GM23338 (cell line): Measurements from ENCODE around the gene TOMM40. TPM values are rescaled to one million over a fixed set of nuclear protein-coding genes. Genes with fewer than 3 reads are reported as not detected.

Source experiments
- ATAC-seq: fragments of 200-7000 bp; cut with Tn5 transposase; 3 replicates; pipeline ENCODE4 v1.9.1; 2020
- DNase-seq: peaks from one replicate; pipeline ENCODE4 v3.0.0-alpha.2; 2015; ENCODE audit warnings: low spot score
- H2AFZ ChIP-seq: fragments of 200-600 bp; sonication (generic); 2 replicates; pipeline ENCODE4 v1.8.0; 2016; ENCODE audit warnings: antibody characterized with exemption, mild to moderate bottlenecking, moderate library complexity
- H3F3A ChIP-seq: fragments of 200-600 bp; sonication (generic); replicated peaks from 2 replicates; pipeline ENCODE4 v1.8.0; 2017; ENCODE audit warnings: antibody characterized with exemption, mixed run types, low read depth
- H3K27ac ChIP-seq: fragments of 200-600 bp; sonication (generic); 2 replicates; pipeline ENCODE4 v1.6.1; 2016; ENCODE audit warnings: low read depth
- H3K27me3 ChIP-seq: fragments of 200-600 bp; sonication (generic); 2 replicates; pipeline ENCODE4 v1.8.0; 2016; ENCODE audit warnings: mild to moderate bottlenecking, mixed run types, moderate library complexity; ENCODE audit not compliant: insufficient read depth
- H3K36me3 ChIP-seq: fragments of 200-600 bp; sonication (generic); 2 replicates; pipeline ENCODE4 v1.8.0; 2016; ENCODE audit warnings: mild to moderate bottlenecking; ENCODE audit not compliant: insufficient read depth
- H3K4me1 ChIP-seq: fragments of 200-600 bp; sonication (generic); 2 replicates; pipeline ENCODE4 v1.8.0; 2016; ENCODE audit warnings: mild to moderate bottlenecking, moderate library complexity; ENCODE audit not compliant: insufficient read depth
- H3K4me2 ChIP-seq: fragments of 200-600 bp; sonication (generic); 2 replicates; pipeline ENCODE4 v1.7.1; 2017; ENCODE audit warnings: mixed run types
- H3K4me3 ChIP-seq: fragments of 200-600 bp; sonication (generic); 2 replicates; pipeline ENCODE4 v1.6.1; 2016; ENCODE audit warnings: mixed run types
- H3K79me2 ChIP-seq: fragments of 200-600 bp; sonication (generic); replicated peaks from 2 replicates; pipeline ENCODE4 v1.8.0; 2017; ENCODE audit warnings: mild to moderate bottlenecking; ENCODE audit not compliant: insufficient read depth
- H3K9me2 ChIP-seq: fragments of 200-600 bp; sonication (generic); 2 replicates; pipeline ENCODE4 v1.8.0; 2017; ENCODE audit not compliant: insufficient read depth
- H4K20me1 ChIP-seq: fragments of 200-600 bp; sonication (generic); replicated peaks from 2 replicates; pipeline ENCODE4 v1.8.0; 2017; ENCODE audit warnings: mild to moderate bottlenecking; ENCODE audit not compliant: insufficient read depth
- H3K27ac Mint-ChIP-seq: 2 replicates; pipeline ENCODE4 v1.8.0; 2020; ENCODE audit warnings: inconsistent platforms, mild to moderate bottlenecking, moderate library complexity, mixed read lengths
- H3K27me3 Mint-ChIP-seq: 3 replicates; pipeline ENCODE4 v1.8.0; 2022; ENCODE audit warnings: low read depth, mild to moderate bottlenecking, moderate library complexity, mixed read lengths, inconsistent platforms; ENCODE audit not compliant: insufficient read depth, poor library complexity
- H3K36me3 Mint-ChIP-seq: 3 replicates; pipeline ENCODE4 v1.8.0; 2021; ENCODE audit warnings: low read depth, mild to moderate bottlenecking, inconsistent platforms, moderate library complexity, mixed read lengths
- H3K4me1 Mint-ChIP-seq: 3 replicates; pipeline ENCODE4 v1.8.0; 2020; ENCODE audit warnings: mild to moderate bottlenecking, inconsistent platforms, mixed read lengths
- H3K4me3 Mint-ChIP-seq: 3 replicates; pipeline ENCODE4 v1.8.0; 2021; ENCODE audit warnings: moderate library complexity, mild to moderate bottlenecking, inconsistent platforms, mixed read lengths
- H3K9me3 Mint-ChIP-seq: 3 replicates; pipeline ENCODE4 v1.8.0; 2020; ENCODE audit warnings: moderate library complexity, mild to moderate bottlenecking, inconsistent platforms, mixed read lengths
- CREB1 ChIP-seq: fragments of 250-450 bp; sonication (Bioruptor Pico); IDR thresholded peaks from 2 replicates; pipeline ENCODE4 v1.5.0; 2020; ENCODE audit warnings: low read depth, mild to moderate bottlenecking, moderate library complexity
- EZH2 ChIP-seq: fragments of 200-600 bp; sonication (generic); IDR thresholded peaks from one replicate; pipeline ENCODE4 v1.8.0; 2017; ENCODE audit warnings: antibody characterized with exemption, mild to moderate bottlenecking, low read depth; ENCODE audit not compliant: unreplicated experiment
- JUNB ChIP-seq: IDR thresholded peaks from one replicate; pipeline ENCODE4 v1.6.1; 2016; ENCODE audit warnings: antibody characterized with exemption; ENCODE audit not compliant: unreplicated experiment
- POLR2AphosphoS5 ChIP-seq: IDR thresholded peaks from 2 replicates; pipeline ENCODE4 v1.6.1; 2016; ENCODE audit warnings: antibody characterized with exemption, low read depth
- ZNF114 ChIP-seq: fragments of 250-450 bp; sonication (Bioruptor Pico); IDR thresholded peaks from 2 replicates; pipeline ENCODE4 v1.5.0; 2020; ENCODE audit warnings: mild to moderate bottlenecking, moderate library complexity
- ZNF331 ChIP-seq: fragments of 250-450 bp; sonication (Bioruptor Pico); IDR thresholded peaks from 2 replicates; pipeline ENCODE4 v1.5.0; 2020; ENCODE audit warnings: low read depth, mild to moderate bottlenecking, moderate library complexity
- polyA plus RNA-seq: library from polyadenylated mRNA; unstranded; fragments of >200 nt; fragmentation: Nextera tagmentation; extraction: Ambion mirVana; gene quantifications from 2 replicates; pipeline ENCODE4 v1.2.1, GENCODE V29; 2016
- total RNA-seq: library from RNA; depleted of rRNA; stranded (reverse); fragments of >200 nt; shearing (Covaris generic); gene quantifications from 2 replicates; pipeline ENCODE4 v1.2.3, GENCODE V29; 2014
- TF ChIP-seq, protein P1 (sequence below): IDR thresholded peaks from 2 replicates; pipeline ENCODE4 v1.6.1; 2016; ENCODE audit warnings: antibody characterized with exemption
- TF ChIP-seq, protein P2 (sequence below): IDR thresholded peaks from one replicate; pipeline ENCODE4 v1.6.1; 2018; ENCODE audit warnings: antibody characterized with exemption; ENCODE audit not compliant: unreplicated experiment
- TF ChIP-seq, protein P3 (sequence below): fragments of 250-450 bp; sonication (Bioruptor Pico); IDR thresholded peaks from 2 replicates; pipeline ENCODE4 v1.5.0; 2020; ENCODE audit warnings: mild to moderate bottlenecking, moderate library complexity
- TF ChIP-seq, protein P4 (sequence below), 2 experiments: fragments of 200-600 bp in 1 of 2; sonication (generic) in 1 of 2; conservative IDR thresholded peaks; 2 replicates each; pipeline versions ENCODE4 v1.5.1 to v1.6.1; 2016 to 2017; ENCODE audit warnings: antibody characterized with exemption in 2 of 2, low read depth in 2 of 2, mild to moderate bottlenecking in 2 of 2, moderate library complexity in 1 of 2

TOMM40 gene
- total and polyA plus RNA-seq, 2 experiments from 2014 or later, result 142 to 273 TPM

DNA sequence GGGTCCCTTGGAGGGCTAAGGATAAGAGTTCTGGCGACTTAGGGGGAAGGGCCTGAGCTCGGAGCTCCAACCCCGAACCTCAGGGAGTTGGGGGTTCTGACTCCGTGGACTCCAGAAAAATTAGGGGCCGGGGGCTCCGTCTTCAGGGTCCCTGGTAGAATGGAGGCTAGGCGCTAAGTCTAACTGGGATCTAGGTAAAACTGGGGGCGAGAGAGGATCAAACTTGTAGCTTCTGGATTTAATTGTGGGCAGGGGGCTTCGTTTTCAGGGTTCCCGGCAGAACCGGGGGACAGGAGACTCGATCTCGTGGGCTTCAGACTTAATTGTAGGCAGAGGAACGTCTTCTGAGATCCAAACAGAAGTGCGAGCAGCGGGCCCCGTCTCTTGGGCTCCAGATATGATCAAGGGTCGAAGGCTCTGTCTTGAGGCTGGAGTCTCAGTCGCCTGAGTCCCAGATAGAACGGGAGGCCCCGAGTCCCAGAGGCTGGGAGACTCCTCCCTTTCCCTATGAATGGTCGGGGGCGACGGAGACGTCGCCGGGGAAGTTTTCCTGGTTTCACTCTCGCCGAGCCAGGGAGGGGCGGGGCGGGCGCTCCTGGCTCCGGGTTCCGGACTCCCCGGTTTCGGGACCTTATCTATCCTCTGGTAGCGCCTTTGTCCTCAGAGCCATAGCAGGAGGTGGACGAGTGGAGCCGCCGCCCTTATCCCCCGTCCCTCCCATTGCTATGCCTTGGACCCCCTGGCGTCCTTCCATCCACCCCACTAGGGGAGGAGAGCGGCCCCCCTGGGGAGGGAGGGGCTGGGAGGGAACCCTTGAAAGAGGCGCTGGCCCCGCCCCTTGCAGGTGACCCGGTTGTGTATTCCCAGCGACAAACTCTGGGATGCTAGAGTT, 43.7 kb upstream of the TOMM40 start:
- peaks cover 42% of the 10 kb centered on the region for H3K27me3 Mint-ChIP-seq
- peaks cover 7% of the 10 kb centered on the region; the same call in 1 of the 2 replicates for H3K27me3 ChIP-seq
- peak overlapping the region; percentile 100 for H3K27ac ChIP-seq
- H3K4me1 ChIP-seq, result peaks cover 25% of the 10 kb centered on the region
- peak overlapping the region; percentile 100 for H3K4me2 ChIP-seq
- H3K79me2 ChIP-seq, result peaks cover 61% of the 10 kb centered on the region
- peaks cover 3% of the 10 kb centered on the region; the same call in 2 of the 3 replicates for H3K9me3 Mint-ChIP-seq
- ATAC-seq (peak; percentile 6), DNase-seq (peak; percentile 85)
- H3F3A ChIP-seq, result peaks cover 25% of the 10 kb centered on the region
- H3K4me1 Mint-ChIP-seq, result peaks cover 30% of the 10 kb centered on the region
- H4K20me1 ChIP-seq, result peaks cover 29% of the 10 kb centered on the region
- peak overlapping the region; percentile 96 for H3K4me3 Mint-ChIP-seq
- H3K27ac Mint-ChIP-seq, result peak overlapping the region; percentile 97
- H3K9me2 ChIP-seq, result no peaks in the 10 kb centered on the region
- H3K36me3 ChIP-seq, result no peaks in the 10 kb centered on the region
- TF ChIP-seq ZNF331, result no peak
- TF ChIP-seq, protein P1, sequence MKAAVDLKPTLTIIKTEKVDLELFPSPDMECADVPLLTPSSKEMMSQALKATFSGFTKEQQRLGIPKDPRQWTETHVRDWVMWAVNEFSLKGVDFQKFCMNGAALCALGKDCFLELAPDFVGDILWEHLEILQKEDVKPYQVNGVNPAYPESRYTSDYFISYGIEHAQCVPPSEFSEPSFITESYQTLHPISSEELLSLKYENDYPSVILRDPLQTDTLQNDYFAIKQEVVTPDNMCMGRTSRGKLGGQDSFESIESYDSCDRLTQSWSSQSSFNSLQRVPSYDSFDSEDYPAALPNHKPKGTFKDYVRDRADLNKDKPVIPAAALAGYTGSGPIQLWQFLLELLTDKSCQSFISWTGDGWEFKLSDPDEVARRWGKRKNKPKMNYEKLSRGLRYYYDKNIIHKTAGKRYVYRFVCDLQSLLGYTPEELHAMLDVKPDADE, result no peak
- no peak for TF ChIP-seq CREB1 (CRISPR knock-in tag)
- TF ChIP-seq, protein P2, sequence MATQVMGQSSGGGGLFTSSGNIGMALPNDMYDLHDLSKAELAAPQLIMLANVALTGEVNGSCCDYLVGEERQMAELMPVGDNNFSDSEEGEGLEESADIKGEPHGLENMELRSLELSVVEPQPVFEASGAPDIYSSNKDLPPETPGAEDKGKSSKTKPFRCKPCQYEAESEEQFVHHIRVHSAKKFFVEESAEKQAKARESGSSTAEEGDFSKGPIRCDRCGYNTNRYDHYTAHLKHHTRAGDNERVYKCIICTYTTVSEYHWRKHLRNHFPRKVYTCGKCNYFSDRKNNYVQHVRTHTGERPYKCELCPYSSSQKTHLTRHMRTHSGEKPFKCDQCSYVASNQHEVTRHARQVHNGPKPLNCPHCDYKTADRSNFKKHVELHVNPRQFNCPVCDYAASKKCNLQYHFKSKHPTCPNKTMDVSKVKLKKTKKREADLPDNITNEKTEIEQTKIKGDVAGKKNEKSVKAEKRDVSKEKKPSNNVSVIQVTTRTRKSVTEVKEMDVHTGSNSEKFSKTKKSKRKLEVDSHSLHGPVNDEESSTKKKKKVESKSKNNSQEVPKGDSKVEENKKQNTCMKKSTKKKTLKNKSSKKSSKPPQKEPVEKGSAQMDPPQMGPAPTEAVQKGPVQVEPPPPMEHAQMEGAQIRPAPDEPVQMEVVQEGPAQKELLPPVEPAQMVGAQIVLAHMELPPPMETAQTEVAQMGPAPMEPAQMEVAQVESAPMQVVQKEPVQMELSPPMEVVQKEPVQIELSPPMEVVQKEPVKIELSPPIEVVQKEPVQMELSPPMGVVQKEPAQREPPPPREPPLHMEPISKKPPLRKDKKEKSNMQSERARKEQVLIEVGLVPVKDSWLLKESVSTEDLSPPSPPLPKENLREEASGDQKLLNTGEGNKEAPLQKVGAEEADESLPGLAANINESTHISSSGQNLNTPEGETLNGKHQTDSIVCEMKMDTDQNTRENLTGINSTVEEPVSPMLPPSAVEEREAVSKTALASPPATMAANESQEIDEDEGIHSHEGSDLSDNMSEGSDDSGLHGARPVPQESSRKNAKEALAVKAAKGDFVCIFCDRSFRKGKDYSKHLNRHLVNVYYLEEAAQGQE, result no peak
- TF ChIP-seq JUNB, result no peak
- no peak; the same call in 1 of the 2 replicates for TF ChIP-seq POLR2AphosphoS5
- no peak for TF ChIP-seq EZH2
- TF ChIP-seq, protein P3, sequence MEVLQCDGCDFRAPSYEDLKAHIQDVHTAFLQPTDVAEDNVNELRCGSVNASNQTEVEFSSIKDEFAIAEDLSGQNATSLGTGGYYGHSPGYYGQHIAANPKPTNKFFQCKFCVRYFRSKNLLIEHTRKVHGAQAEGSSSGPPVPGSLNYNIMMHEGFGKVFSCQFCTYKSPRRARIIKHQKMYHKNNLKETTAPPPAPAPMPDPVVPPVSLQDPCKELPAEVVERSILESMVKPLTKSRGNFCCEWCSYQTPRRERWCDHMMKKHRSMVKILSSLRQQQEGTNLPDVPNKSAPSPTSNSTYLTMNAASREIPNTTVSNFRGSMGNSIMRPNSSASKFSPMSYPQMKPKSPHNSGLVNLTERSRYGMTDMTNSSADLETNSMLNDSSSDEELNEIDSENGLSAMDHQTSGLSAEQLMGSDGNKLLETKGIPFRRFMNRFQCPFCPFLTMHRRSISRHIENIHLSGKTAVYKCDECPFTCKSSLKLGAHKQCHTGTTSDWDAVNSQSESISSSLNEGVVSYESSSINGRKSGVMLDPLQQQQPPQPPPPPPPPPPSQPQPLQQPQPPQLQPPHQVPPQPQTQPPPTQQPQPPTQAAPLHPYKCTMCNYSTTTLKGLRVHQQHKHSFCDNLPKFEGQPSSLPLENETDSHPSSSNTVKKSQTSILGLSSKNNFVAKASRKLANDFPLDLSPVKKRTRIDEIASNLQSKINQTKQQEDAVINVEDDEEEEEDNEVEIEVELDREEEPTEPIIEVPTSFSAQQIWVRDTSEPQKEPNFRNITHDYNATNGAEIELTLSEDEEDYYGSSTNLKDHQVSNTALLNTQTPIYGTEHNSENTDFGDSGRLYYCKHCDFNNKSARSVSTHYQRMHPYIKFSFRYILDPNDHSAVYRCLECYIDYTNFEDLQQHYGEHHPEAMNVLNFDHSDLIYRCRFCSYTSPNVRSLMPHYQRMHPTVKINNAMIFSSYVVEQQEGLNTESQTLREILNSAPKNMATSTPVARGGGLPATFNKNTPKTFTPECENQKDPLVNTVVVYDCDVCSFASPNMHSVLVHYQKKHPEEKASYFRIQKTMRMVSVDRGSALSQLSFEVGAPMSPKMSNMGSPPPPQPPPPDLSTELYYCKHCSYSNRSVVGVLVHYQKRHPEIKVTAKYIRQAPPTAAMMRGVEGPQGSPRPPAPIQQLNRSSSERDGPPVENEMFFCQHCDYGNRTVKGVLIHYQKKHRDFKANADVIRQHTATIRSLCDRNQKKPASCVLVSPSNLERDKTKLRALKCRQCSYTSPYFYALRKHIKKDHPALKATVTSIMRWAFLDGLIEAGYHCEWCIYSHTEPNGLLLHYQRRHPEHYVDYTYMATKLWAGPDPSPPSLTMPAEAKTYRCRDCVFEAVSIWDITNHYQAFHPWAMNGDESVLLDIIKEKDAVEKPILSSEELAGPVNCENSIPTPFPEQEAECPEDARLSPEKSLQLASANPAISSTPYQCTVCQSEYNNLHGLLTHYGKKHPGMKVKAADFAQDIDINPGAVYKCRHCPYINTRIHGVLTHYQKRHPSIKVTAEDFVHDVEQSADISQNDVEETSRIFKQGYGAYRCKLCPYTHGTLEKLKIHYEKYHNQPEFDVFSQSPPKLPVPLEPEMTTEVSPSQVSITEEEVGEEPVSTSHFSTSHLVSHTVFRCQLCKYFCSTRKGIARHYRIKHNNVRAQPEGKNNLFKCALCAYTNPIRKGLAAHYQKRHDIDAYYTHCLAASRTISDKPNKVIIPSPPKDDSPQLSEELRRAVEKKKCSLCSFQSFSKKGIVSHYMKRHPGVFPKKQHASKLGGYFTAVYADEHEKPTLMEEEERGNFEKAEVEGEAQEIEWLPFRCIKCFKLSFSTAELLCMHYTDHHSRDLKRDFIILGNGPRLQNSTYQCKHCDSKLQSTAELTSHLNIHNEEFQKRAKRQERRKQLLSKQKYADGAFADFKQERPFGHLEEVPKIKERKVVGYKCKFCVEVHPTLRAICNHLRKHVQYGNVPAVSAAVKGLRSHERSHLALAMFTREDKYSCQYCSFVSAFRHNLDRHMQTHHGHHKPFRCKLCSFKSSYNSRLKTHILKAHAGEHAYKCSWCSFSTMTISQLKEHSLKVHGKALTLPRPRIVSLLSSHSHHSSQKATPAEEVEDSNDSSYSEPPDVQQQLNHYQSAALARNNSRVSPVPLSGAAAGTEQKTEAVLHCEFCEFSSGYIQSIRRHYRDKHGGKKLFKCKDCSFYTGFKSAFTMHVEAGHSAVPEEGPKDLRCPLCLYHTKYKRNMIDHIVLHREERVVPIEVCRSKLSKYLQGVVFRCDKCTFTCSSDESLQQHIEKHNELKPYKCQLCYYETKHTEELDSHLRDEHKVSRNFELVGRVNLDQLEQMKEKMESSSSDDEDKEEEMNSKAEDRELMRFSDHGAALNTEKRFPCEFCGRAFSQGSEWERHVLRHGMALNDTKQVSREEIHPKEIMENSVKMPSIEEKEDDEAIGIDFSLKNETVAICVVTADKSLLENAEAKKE (CRISPR knock-in tag), result no peak
- TF ChIP-seq ZNF114 (CRISPR knock-in tag), result no peak
- TF ChIP-seq, protein P4, sequence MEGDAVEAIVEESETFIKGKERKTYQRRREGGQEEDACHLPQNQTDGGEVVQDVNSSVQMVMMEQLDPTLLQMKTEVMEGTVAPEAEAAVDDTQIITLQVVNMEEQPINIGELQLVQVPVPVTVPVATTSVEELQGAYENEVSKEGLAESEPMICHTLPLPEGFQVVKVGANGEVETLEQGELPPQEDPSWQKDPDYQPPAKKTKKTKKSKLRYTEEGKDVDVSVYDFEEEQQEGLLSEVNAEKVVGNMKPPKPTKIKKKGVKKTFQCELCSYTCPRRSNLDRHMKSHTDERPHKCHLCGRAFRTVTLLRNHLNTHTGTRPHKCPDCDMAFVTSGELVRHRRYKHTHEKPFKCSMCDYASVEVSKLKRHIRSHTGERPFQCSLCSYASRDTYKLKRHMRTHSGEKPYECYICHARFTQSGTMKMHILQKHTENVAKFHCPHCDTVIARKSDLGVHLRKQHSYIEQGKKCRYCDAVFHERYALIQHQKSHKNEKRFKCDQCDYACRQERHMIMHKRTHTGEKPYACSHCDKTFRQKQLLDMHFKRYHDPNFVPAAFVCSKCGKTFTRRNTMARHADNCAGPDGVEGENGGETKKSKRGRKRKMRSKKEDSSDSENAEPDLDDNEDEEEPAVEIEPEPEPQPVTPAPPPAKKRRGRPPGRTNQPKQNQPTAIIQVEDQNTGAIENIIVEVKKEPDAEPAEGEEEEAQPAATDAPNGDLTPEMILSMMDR (conservative IDR thresholded peaks at IDR 0.05; ENCODE audit: low read depth in 2 of 2), result no peak
- peak overlapping the region; percentile 99 for H3K4me3 ChIP-seq
- no peak overlapping the region for H2AFZ ChIP-seq
- peaks cover 22% of the 10 kb centered on the region; the same call in 2 of the 3 replicates for H3K36me3 Mint-ChIP-seq
